HepG2 (cell line): Measurements from ENCODE around the gene TOMM6. TPM values are rescaled to one million over a fixed set of nuclear protein-coding genes. Genes with fewer than 3 reads are reported as not detected.
A peak's percentile ranks its signal among the peaks of the same experiment; 100 is the strongest.

Source experiments
- ATM ChIP-seq: fragments of 450-650 bp; IDR thresholded peaks from 2 replicates; pipeline ENCODE4 v1.7.1; 2017; ENCODE audit warnings: mild to moderate bottlenecking, borderline replicate concordance
- CBX2 ChIP-seq, 2 experiments: fragments of 200-600 bp in 1 of 2; sonication (generic); formaldehyde crosslinking in 1 of 2; IDR thresholded peaks; 2 replicates each; pipeline versions ENCODE4 v1.7.0 to v1.8.1; 2018 to 2022; ENCODE audit warnings: low read depth in 2 of 2, low read length in 1 of 2, mild to moderate bottlenecking in 1 of 2, missing genetic modification reagents in 1 of 2
- CCDC6 ChIP-seq: sonication (generic); formaldehyde crosslinking; IDR thresholded peaks from 2 replicates; pipeline ENCODE4 v1.8.1; 2022; ENCODE audit warnings: mild to moderate bottlenecking, missing genetic modification reagents, moderate library complexity
- EED ChIP-seq: sonication (generic); formaldehyde crosslinking; IDR thresholded peaks from 2 replicates; pipeline ENCODE4 v1.5.0; 2020; ENCODE audit warnings: mild to moderate bottlenecking, missing genetic modification reagents
- ELK4 ChIP-seq: sonication (generic); formaldehyde crosslinking; IDR thresholded peaks from 2 replicates; pipeline ENCODE4 v1.9.0; 2021; ENCODE audit warnings: missing genetic modification reagents, borderline replicate concordance
- FOXK1 ChIP-seq: sonication (generic); formaldehyde crosslinking; IDR thresholded peaks from 2 replicates; pipeline ENCODE4 v1.4.0; 2020; ENCODE audit warnings: low read depth, missing genetic modification reagents, borderline replicate concordance
- FOXM1 ChIP-seq: sonication (generic); formaldehyde crosslinking; IDR thresholded peaks from 2 replicates; pipeline ENCODE4 v1.5.0; 2020; ENCODE audit warnings: missing genetic modification reagents
- MAFF ChIP-seq: IDR thresholded peaks from 2 replicates; pipeline ENCODE4 v1.6.1; 2011; ENCODE audit warnings: low read depth, low read length, improper control_type of control experiment
- MEF2D ChIP-seq: sonication (generic); formaldehyde crosslinking; IDR thresholded peaks from 2 replicates; pipeline ENCODE4 v1.5.1; 2020; ENCODE audit warnings: mild to moderate bottlenecking, missing genetic modification reagents
- NPAS2 ChIP-seq: sonication (generic); formaldehyde crosslinking; IDR thresholded peaks from 2 replicates; pipeline ENCODE4 v1.8.0; 2022; ENCODE audit warnings: mild to moderate bottlenecking, missing genetic modification reagents, borderline replicate concordance
- PCBP1 ChIP-seq: fragments of 200-400 bp; formaldehyde crosslinking; IDR thresholded peaks from 2 replicates; pipeline ENCODE4 v1.6.1; 2017; ENCODE audit warnings: mild to moderate bottlenecking, low read depth, low read length, borderline replicate concordance
- SNAPC2 ChIP-seq: sonication (generic); formaldehyde crosslinking; IDR thresholded peaks from 2 replicates; pipeline ENCODE4 v1.8.1; 2022; ENCODE audit warnings: mild to moderate bottlenecking, missing genetic modification reagents
- U2AF1 ChIP-seq: fragments of 200-400 bp; formaldehyde crosslinking; optimal IDR thresholded peaks from 2 replicates; pipeline ENCODE3; 2017; ENCODE audit warnings: mild to moderate bottlenecking, low read depth, low read length
- ZFX ChIP-seq: sonication (generic); formaldehyde crosslinking; IDR thresholded peaks from 2 replicates; pipeline ENCODE4 v1.4.0; 2020; ENCODE audit warnings: mild to moderate bottlenecking, low read depth, missing genetic modification reagents, moderate library complexity
- ZMYM4 ChIP-seq: sonication (generic); formaldehyde crosslinking; IDR thresholded peaks from 2 replicates; pipeline ENCODE4 v1.8.1; 2023; ENCODE audit warnings: mild to moderate bottlenecking, missing genetic modification reagents
- ZNF12 ChIP-seq: sonication (generic); formaldehyde crosslinking; IDR thresholded peaks from 2 replicates; pipeline ENCODE4 v1.5.0; 2020; ENCODE audit warnings: missing genetic modification reagents
- ZNF335 ChIP-seq: sonication (generic); formaldehyde crosslinking; IDR thresholded peaks from 2 replicates; pipeline ENCODE4 v1.4.0; 2020; ENCODE audit warnings: missing genetic modification reagents
- ZNF460 ChIP-seq: sonication (generic); formaldehyde crosslinking; IDR thresholded peaks from 2 replicates; pipeline ENCODE4 v1.5.1; 2020; ENCODE audit warnings: missing genetic modification reagents, mild to moderate bottlenecking, borderline replicate concordance
- ZNF567 ChIP-seq: sonication (generic); formaldehyde crosslinking; IDR thresholded peaks from 2 replicates; pipeline ENCODE4 v1.8.1; 2023; ENCODE audit warnings: mild to moderate bottlenecking, missing genetic modification reagents, borderline replicate concordance
- ZNF629 ChIP-seq: sonication (generic); formaldehyde crosslinking; conservative IDR thresholded peaks from 2 replicates; pipeline ENCODE4 v1.5.0; 2020; ENCODE audit warnings: missing genetic modification reagents
- ZNF761 ChIP-seq: sonication (generic); formaldehyde crosslinking; conservative IDR thresholded peaks from 2 replicates; pipeline ENCODE4 v1.4.0; 2020; ENCODE audit warnings: mild to moderate bottlenecking, missing genetic modification reagents
- ZNF784 ChIP-seq: sonication (generic); formaldehyde crosslinking; IDR thresholded peaks from 2 replicates; pipeline ENCODE4 v1.5.1; 2020; ENCODE audit warnings: missing genetic modification reagents, mild to moderate bottlenecking, borderline replicate concordance
- ZNF790 ChIP-seq: sonication (generic); formaldehyde crosslinking; IDR thresholded peaks from 2 replicates; pipeline ENCODE4 v1.8.0; 2022; ENCODE audit warnings: missing genetic modification reagents, mild to moderate bottlenecking, borderline replicate concordance
- ZNF878 ChIP-seq: sonication (generic); formaldehyde crosslinking; IDR thresholded peaks from 2 replicates; pipeline ENCODE4 v1.8.1; 2023; ENCODE audit warnings: mild to moderate bottlenecking, missing genetic modification reagents, moderate library complexity
- polyA plus RNA-seq, 8 experiments: library from polyadenylated mRNA; depleted of rRNA in 3 of 8; stranded (reverse) in 7 of 8; unstranded in 1 of 8; fragments of >200 nt; fragmentation: Illumina TruSeq in 4 of 8; extraction: Trizol in 4 of 8; gene quantifications; 2 replicates each; pipeline versions ENCODE4 v1.2.1 to v1.2.3, GENCODE V29; 2011 to 2016; ENCODE audit warnings: low read depth in 4 of 8, missing spikeins in 1 of 8, mixed read lengths in 1 of 8; ENCODE audit not compliant: insufficient read depth in 1 of 8
- total RNA-seq, 5 experiments: library from RNA; depleted of rRNA; stranded (reverse); fragments of >200 nt; fragmentation: Illumina TruSeq; extraction: Trizol; gene quantifications; 2 replicates each; pipeline ENCODE4 v1.2.3, GENCODE V29; 2016; ENCODE audit warnings: low read depth in 1 of 5
- TF ChIP-seq, protein P1 (sequence below): sonication (generic); formaldehyde crosslinking; IDR thresholded peaks from 2 replicates; pipeline ENCODE4 v1.4.0; 2020; ENCODE audit warnings: missing genetic modification reagents
- TF ChIP-seq, protein P2 (sequence below): IDR thresholded peaks from 2 replicates; pipeline ENCODE4 v1.6.1; 2016; ENCODE audit warnings: low read depth

Gene TOMM6
- total and polyA plus RNA-seq, 2 of the 13 experiments (the other 11 are each of a cell fraction or from before 2014, with no cell fraction given), result 320 to 321 TPM

DNA sequence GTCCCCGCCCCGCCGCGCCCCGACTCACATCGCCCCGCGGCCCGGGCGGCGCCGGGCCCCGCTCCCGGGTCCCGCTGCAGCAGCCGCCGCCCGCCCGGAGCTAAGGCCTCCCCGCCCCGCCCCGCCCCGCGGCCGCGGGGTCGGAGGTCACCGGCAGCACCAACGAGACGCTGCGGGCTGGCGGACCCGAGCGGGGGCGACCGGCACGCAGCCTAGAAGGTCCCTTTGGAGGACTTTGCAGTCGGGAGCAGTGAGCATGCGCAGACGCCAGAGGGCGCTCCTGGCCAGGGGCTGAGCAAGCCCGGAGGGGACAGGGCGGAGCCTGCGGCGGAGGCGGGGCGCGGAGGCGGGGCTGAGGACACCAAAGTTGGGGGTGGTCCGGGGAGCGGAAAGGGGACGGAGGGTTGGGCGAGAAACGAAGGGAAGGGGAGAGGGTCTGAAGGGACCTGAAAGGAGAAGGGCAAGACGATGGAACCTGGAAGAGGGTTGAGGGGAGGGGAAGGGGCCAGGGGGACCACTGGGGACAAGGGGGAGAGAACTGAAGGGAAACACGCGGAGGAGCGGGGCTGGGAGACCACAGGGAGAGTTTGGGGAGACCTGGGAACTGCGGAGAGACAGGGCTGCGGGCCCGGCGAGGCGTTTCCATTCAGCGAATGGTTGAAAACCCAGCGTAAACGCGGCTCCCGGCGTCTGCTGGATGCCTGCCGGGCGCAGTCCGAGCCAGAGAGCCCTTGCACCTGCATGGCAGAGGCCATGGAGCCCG is 7.5 kb upstream of the TOMM6 start, which contains the start of gene FRS3 (continued):
- TF ChIP-seq MEF2D (CRISPR knock-in tag) (peak; percentile 74; the same call in 1 of the 2 replicates), PCBP1 (peak; percentile 66; the same call in 1 of the 2 replicates), ZNF784 (peak; percentile 82), ZMYM4 (CRISPR knock-in tag) (peak; percentile 81), ELK4 (no peak), NPAS2 (CRISPR knock-in tag) (no peak), CCDC6 (peak; percentile 84), ZNF567 (CRISPR knock-in tag) (peak; percentile 42; the same call in 1 of the 2 replicates), ZNF12 (CRISPR knock-in tag) (0 out of 2 replicates have a peak, but pooled peaks have one; percentile 13), MAFF (no peak), FOXM1 (no peak), EED (CRISPR knock-in tag) (no peak), FOXK1 (CRISPR knock-in tag) (peak; percentile 74; the same call in 1 of the 2 replicates), ZNF460 (CRISPR knock-in tag) (no peak; the same call in 1 of the 2 replicates), ATM (no peak), ZNF878 (CRISPR knock-in tag) (no peak), U2AF1 (peak; percentile 79), CBX2 (IDR thresholded peaks at IDR 0.05; ENCODE audit: low read depth, low read length) (no peak), CBX2 (CRISPR knock-in tag; IDR thresholded peaks at IDR 0.05; ENCODE audit: low read depth) (no peak), ZNF335 (CRISPR knock-in tag) (no peak), ZNF761 (peak; percentile 85; the same call in 1 of the 2 replicates), ZNF790 (CRISPR knock-in tag) (no peak), ZNF629 (CRISPR knock-in tag) (no peak), ZFX (CRISPR knock-in tag) (peak; percentile 88), SNAPC2 (no peak)
- TF ChIP-seq, protein P1, sequence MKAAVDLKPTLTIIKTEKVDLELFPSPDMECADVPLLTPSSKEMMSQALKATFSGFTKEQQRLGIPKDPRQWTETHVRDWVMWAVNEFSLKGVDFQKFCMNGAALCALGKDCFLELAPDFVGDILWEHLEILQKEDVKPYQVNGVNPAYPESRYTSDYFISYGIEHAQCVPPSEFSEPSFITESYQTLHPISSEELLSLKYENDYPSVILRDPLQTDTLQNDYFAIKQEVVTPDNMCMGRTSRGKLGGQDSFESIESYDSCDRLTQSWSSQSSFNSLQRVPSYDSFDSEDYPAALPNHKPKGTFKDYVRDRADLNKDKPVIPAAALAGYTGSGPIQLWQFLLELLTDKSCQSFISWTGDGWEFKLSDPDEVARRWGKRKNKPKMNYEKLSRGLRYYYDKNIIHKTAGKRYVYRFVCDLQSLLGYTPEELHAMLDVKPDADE (CRISPR knock-in tag), result no peak
- TF ChIP-seq, protein P2, sequence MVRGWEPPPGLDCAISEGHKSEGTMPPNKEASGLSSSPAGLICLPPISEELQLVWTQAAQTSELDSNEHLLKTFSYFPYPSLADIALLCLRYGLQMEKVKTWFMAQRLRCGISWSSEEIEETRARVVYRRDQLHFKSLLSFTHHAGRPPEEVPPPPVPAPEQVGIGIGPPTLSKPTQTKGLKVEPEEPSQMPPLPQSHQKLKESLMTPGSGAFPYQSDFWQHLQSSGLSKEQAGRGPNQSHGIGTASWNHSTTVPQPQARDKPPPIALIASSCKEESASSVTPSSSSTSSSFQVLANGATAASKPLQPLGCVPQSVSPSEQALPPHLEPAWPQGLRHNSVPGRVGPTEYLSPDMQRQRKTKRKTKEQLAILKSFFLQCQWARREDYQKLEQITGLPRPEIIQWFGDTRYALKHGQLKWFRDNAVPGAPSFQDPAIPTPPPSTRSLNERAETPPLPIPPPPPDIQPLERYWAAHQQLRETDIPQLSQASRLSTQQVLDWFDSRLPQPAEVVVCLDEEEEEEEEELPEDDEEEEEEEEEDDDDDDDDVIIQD (CRISPR knock-in tag), result peak; percentile 77
